AG10803 (cell line): Measurements from ENCODE around the gene MS4A2.
"Not testable (repeated sequence)": the region's sequence is repeated elsewhere in the genome, so short reads cannot be mapped to it uniquely, and the experiment has no call there.

Experiments
- DNase-seq: peaks from one replicate; pipeline ENCODE4 v3.0.0; 2010; ENCODE audit warnings: low read depth
- H3K4me3 ChIP-seq: 2 replicates; pipeline ENCODE4 v1.5.1; 2011; ENCODE audit warnings: mild to moderate bottlenecking, low read length, control low read depth
- TF ChIP-seq, protein P1 (sequence below): conservative IDR thresholded peaks from 2 replicates; pipeline ENCODE4 v1.5.1; 2011; ENCODE audit warnings: mild to moderate bottlenecking, low read length, control low read depth, inconsistent platforms

The MS4A2 gene

DNA sequence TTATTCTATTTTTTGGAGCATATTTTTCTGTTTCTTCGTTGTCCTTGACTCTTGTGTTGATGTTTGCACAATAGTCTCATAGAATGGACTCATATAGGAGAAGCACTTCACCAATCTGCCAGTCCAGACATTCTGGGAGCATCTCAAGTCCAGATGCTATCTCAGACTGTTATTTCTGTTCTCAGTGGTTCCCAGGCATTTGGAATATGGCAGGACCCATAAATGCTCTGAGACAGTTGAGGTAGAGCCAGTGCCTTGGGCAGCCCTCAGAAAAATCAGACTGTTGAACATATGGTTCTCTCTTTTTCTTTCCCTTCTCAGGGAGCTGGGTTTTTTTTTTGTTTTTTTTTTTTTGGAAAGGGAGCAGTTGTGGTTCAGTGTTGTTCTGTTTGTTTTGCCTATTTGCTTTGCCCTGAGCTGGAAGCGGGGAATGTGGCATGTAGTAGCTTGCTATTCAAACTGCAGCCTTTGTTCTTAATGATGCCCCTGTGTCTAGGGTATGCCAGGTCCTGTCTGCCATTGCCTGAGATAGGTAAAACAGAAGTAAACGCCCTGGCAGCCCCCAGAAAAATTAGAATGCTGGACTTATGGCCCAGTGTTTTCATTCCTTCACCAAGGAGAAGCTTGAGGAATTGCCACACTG is 3.7 kb upstream of the MS4A2 start:
- DNase-seq: no peak
- H3K4me3 ChIP-seq: no peak overlapping the region
- TF ChIP-seq, protein P1, sequence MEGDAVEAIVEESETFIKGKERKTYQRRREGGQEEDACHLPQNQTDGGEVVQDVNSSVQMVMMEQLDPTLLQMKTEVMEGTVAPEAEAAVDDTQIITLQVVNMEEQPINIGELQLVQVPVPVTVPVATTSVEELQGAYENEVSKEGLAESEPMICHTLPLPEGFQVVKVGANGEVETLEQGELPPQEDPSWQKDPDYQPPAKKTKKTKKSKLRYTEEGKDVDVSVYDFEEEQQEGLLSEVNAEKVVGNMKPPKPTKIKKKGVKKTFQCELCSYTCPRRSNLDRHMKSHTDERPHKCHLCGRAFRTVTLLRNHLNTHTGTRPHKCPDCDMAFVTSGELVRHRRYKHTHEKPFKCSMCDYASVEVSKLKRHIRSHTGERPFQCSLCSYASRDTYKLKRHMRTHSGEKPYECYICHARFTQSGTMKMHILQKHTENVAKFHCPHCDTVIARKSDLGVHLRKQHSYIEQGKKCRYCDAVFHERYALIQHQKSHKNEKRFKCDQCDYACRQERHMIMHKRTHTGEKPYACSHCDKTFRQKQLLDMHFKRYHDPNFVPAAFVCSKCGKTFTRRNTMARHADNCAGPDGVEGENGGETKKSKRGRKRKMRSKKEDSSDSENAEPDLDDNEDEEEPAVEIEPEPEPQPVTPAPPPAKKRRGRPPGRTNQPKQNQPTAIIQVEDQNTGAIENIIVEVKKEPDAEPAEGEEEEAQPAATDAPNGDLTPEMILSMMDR: no peak

DNA sequence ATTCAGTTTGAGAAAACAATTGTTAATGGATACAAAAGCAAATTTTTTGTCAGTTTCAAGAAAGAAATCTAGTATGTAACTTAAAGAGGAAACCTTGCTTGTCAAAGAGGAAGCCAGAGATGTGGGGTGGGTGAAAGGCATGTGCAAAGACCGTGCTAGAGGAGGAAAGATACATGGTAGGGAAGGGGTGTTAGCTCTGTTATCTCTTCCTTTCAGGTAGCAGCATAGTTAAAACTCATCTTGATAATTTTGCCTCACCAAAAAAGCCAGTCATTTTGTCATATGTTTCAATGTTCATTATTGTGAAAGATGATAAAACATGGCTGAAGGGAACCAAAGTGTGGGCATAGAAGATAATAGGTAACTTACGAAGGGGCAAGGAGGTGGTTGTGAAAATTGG is 2.6 kb upstream of the MS4A2 start:
- H3K4me3 ChIP-seq: no peak overlapping the region
- TF ChIP-seq, protein P1: no peak
- no peak for DNase-seq

- no peak overlapping the region for H3K4me3 ChIP-seq
- DNase-seq: no peak
- TF ChIP-seq, protein P1: no peak
Observed at GRCh38 chr11:60087239-60087638, 1.2 kb upstream of the MS4A2 start.

DNA sequence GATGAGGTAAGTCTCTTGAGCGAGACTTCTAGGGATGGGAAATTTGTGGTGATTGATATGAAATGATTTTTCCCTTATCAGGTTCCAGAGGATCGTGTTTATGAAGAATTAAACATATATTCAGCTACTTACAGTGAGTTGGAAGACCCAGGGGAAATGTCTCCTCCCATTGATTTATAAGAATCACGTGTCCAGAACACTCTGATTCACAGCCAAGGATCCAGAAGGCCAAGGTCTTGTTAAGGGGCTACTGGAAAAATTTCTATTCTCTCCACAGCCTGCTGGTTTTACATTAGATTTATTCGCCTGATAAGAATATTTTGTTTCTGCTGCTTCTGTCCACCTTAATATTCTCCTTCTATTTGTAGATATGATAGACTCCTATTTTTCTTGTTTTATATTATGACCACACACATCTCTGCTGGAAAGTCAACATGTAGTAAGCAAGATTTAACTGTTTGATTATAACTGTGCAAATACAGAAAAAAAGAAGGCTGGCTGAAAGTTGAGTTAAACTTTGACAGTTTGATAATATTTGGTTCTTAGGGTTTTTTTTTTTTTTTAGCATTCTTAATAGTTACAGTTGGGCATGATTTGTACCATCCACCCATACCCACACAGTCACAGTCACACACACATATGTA is 7.1 kb downstream of the MS4A2 start:
- no peak for DNase-seq
- no peak overlapping the region for H3K4me3 ChIP-seq
- TF ChIP-seq, protein P1: no peak

DNA sequence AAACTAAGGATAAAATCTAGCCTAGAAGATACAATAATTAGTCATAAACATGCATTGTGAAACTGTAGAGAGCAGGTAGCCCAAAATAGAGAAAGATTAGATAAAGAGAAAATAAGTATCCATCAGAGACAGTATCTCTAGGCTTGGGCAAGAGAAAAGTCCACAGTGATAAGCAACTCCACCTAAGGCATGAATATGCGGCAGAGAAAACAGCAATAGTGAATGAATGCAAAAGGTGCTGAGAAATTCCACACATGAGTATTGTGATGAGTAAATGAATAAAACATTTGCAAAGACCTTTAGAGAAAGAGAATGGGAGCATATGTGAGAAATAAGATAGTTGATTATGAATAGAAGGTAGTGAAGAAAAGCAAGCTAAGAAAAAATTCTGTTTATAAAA is 8.7 kb downstream of the MS4A2 start:
- H3K4me3 ChIP-seq: no peak overlapping the region
- TF ChIP-seq, protein P1: no peak
- DNase-seq: no peak

- H3K4me3 ChIP-seq: no peak overlapping the region
- DNase-seq: no peak
- TF ChIP-seq, protein P1: no peak
Observed at GRCh38 chr11:60098508-60098907, 10.0 kb downstream of the MS4A2 start.

GRCh38 chr11:60100516-60100915 is 12.1 kb downstream of the MS4A2 start:
- no peak for DNase-seq

DNA sequence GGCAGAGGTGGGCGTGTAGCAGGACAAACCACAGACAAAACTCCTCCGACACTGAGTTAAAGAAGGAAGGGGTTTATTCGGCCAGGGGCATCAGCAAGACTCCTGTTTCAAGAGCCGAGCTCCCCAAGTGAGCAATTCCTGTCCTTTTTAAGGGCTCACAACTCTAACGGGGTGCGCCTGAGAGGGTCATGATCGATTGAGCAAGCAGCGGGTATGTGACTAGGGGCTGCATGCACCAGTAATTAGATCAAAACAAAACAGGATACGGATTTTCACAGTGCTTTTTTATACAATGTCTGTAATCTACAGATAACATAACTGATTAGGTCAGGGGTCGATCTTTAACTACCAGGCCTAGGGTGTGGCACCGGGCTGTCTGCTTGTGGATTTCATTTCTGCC is 12.9 kb downstream of the MS4A2 start:
- not testable (repeated sequence) for DNase-seq

More at GRCh38 chr11:60100516-60100915, 12.1 kb downstream of the MS4A2 start:
- H3K4me3 ChIP-seq: no peak overlapping the region
- TF ChIP-seq, protein P1: no peak

GRCh38 chr11:60104471-60105115 is 16.1 kb downstream of the MS4A2 start:
- not testable (repeated sequence) for DNase-seq, H3K4me3 ChIP-seq

More for the DNA sequence above, 12.9 kb downstream of the MS4A2 start:
- not testable (repeated sequence) for H3K4me3 ChIP-seq

GRCh38 chr11:60108631-60109030 is 20.2 kb downstream of the MS4A2 start:
- not testable (repeated sequence) for H3K4me3 ChIP-seq, DNase-seq
